Small intestine (tissue), 7 donors: ENCODE measurements around the gene MTG2. TPM values are rescaled to one million over a fixed set of nuclear protein-coding genes. Genes with fewer than 3 reads are reported as not detected.

Source experiments
- DNase-seq, 2 donors: peaks; one replicate each; pipeline versions ENCODE4 v3.0.0 to v3.0.0-alpha.2; 2013
- FAIRE-seq: peaks from 2 replicates; lab custom pipeline; 2012; peaks lifted over from hg19 to GRCh38; lab: Jason Lieb, UNC
- H3K27ac ChIP-seq, 3 donors: one replicate each; pipeline ENCODE4 v1.5.1; 2013; ENCODE audit warnings: low read length in 2 of 3, mild to moderate bottlenecking in 2 of 3, control low read depth in 1 of 3, inconsistent platforms in 1 of 3, low read depth in 1 of 3, moderate library complexity in 1 of 3
- H3K27me3 ChIP-seq, 3 donors: one replicate each; pipeline ENCODE4 v1.6.1; 2013; ENCODE audit warnings: low read length in 3 of 3, inconsistent platforms in 1 of 3; ENCODE audit not compliant: control insufficient read depth in 3 of 3, insufficient read depth in 3 of 3
- H3K36me3 ChIP-seq, 3 donors: one replicate each; pipeline ENCODE4 v1.6.1; 2013; ENCODE audit warnings: low read length in 3 of 3, inconsistent platforms in 1 of 3, low read depth in 1 of 3, mild to moderate bottlenecking in 1 of 3, moderate library complexity in 1 of 3; ENCODE audit not compliant: control insufficient read depth in 3 of 3, insufficient read depth in 2 of 3
- H3K4me1 ChIP-seq, 3 donors: one replicate each; pipeline ENCODE4 v1.6.1; 2013; ENCODE audit warnings: low read length in 2 of 3, inconsistent platforms in 1 of 3, low read depth in 1 of 3, mild to moderate bottlenecking in 1 of 3, moderate library complexity in 1 of 3; ENCODE audit not compliant: control insufficient read depth in 3 of 3, insufficient read depth in 2 of 3
- H3K4me3 ChIP-seq, 3 donors: one replicate each; pipeline ENCODE4 v1.5.1; 2013; ENCODE audit warnings: low read length in 3 of 3, control low read depth in 1 of 3, inconsistent platforms in 1 of 3, low read depth in 1 of 3, mild to moderate bottlenecking in 1 of 3, moderate library complexity in 1 of 3
- H3K9me3 ChIP-seq, 2 donors: one replicate each; pipeline ENCODE4 v1.6.1; 2013; ENCODE audit warnings: low read depth in 1 of 2, low read length in 1 of 2; ENCODE audit not compliant: control insufficient read depth in 2 of 2, insufficient read depth in 1 of 2
- WGBS, 3 donors: extraction: QIAGEN DNeasy Blood & Tissue Kit; methylation state at CpG; one replicate each; pipeline ENCODE4 v1.1.7; 2013; 5-methylcytosine and 5-hydroxymethylcytosine counted together
- polyA plus RNA-seq, 4 donors: library from polyadenylated mRNA; stranded (reverse) in 3 of 4; unstranded in 1 of 4; fragments of 200-250 nt in 3 of 4; fragments of 120-200 nt in 1 of 4; gene quantifications; one replicate each; pipeline versions ENCODE4 v1.2.1 to v1.2.3, GENCODE V29; 2013
- donor health status: healthy with polysubstance abuse.
- donor health status: control.
- donor health status: control.
- donor health status: Bipolar disorder and iron deficiency.
- donor health status: healthy.

Gene MTG2
- polyA plus RNA-seq, 4 donors = 24.9 to 39.4 (median 31.5) TPM

DNA sequence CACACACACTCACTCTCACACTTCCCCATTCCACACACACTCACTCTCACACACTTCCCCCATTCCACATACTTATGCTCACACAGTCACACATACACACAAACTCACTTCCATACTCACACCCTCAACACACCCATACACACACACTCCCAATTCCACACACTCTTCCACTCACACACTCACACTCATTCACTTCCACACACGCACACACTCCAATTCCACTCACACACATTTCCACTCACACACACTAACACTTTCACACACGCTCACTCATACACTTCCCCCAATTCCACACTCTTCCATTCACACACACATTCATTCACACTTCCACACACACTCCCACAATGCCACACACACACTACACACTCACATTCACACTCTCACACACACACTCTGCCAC, 47.4 kb downstream of the MTG2 start:
- peaks cover 0 to 4% of the 10 kb centered on the region in 2 donors for H3K9me3 ChIP-seq
- 94 to 96% (median 94%) methylated on average over 2 of the region's 2 CpGs for WGBS, 3 donors
- DNase-seq (no peak), FAIRE-seq (no peak)
- H3K27me3 ChIP-seq = peaks cover 0 to 2% (median 0%) of the 10 kb centered on the region in 3 donors
- no peak overlapping the region for H3K4me3 ChIP-seq
- no peak overlapping the region for H3K27ac ChIP-seq
- H3K4me1 ChIP-seq = no peaks in the 10 kb centered on the region
- H3K36me3 ChIP-seq = no peaks in the 10 kb centered on the region

DNA sequence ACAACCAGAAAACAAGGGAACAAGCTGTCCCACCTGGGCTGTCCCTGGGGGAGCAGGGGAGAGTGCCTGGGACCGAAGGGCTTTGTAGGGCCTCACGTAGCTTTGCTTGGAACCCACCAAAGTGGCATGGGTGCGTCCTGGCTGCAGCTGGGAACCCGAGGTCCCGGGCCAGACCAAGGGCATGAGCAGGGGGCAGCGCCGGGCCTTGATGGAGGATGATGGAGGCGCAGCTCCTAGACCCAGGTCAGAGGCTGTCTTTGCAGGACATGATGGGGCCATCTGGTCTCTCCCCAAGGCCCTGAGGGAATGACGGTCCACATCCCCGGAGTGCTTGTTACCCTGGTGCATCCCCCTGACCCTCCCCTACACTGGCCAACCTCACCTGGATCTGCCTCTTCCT, 47.9 kb downstream of the MTG2 start:
- Histone ChIP-seq H3K27me3 (peaks cover 0 to 2% (median 0%) of the 10 kb centered on the region in 3 donors), H3K36me3 (no peaks in the 10 kb centered on the region), H3K4me3 (no peak overlapping the region), H3K4me1 (no peaks in the 10 kb centered on the region), H3K27ac (no peak overlapping the region), H3K9me3 (peaks cover 0 to 4% of the 10 kb centered on the region in 2 donors)
- FAIRE-seq = no peak
- DNase-seq = no peak
- 91 to 92% (median 92%) methylated on average over 10 of the region's 10 CpGs for WGBS, 3 donors

GRCh38 chr20:62231292-62231691, 48.5 kb downstream of the MTG2 start:
- H3K4me3 ChIP-seq = no peak overlapping the region
- FAIRE-seq = no peak
- H3K9me3 ChIP-seq = peaks cover 0 to 4% of the 10 kb centered on the region in 2 donors
- H3K27me3 ChIP-seq = peaks cover 0 to 2% (median 0%) of the 10 kb centered on the region in 3 donors
- no peak for DNase-seq
- 83 to 94% (median 89%) methylated on average over 6 of the region's 6 CpGs for WGBS, 3 donors
- no peaks in the 10 kb centered on the region for H3K4me1 ChIP-seq
- no peak overlapping the region for H3K27ac ChIP-seq
- H3K36me3 ChIP-seq = no peaks in the 10 kb centered on the region

DNA sequence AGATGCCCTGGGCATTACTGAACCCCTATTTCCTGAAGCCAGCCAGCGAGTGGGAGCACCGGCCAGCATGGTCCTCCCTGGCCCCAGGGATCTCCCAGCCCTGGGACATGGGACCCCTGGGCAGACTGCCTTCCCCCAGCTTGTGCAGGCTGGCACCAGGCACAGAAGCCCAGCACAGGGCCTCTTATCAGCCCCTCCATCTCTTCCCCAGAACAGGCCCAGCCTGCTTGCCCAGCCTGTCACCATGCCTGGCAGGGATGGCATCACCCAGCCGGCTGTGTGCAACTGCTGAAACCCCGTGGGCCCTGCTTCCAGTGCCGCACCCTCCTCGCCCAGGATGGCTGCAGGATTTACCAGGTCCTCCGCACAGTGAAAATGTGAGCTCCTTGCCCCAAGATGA, 49.4 kb downstream of the MTG2 start:
- Histone ChIP-seq H3K9me3 (peaks cover 0 to 4% of the 10 kb centered on the region in 2 donors), H3K36me3 (no peaks in the 10 kb centered on the region), H3K4me3 (no peak overlapping the region), H3K27ac (no peak overlapping the region), H3K27me3 (peaks cover 0 to 2% (median 0%) of the 10 kb centered on the region in 3 donors), H3K4me1 (no peaks in the 10 kb centered on the region)
- no peak for DNase-seq
- WGBS, 3 donors = 65 to 83% (median 70%) methylated on average over 7 of the region's 7 CpGs
- FAIRE-seq = no peak

GRCh38 chr20:62232770-62233645, 50.2 kb downstream of the MTG2 start:
- DNase-seq = no peak
- 62 to 70% (median 69%) methylated on average over 17 to 18 of the region's 18 CpGs for whole genome bisulfite sequencing, 3 donors
- Histone ChIP-seq H3K36me3 (no peaks in the 10 kb centered on the region), H3K27me3 (peaks cover 0 to 2% (median 0%) of the 10 kb centered on the region in 3 donors), H3K27ac (no peak overlapping the region), H3K4me3 (no peak overlapping the region), H3K4me1 (peaks cover 0 to 5% (median 4%) of the 10 kb centered on the region in 3 donors), H3K9me3 (peaks cover 0 to 4% of the 10 kb centered on the region in 2 donors)
- no peak for FAIRE-seq

- FAIRE-seq = no peak
- H3K9me3 ChIP-seq = peaks cover 0 to 4% of the 10 kb centered on the region in 2 donors
- no peak for DNase-seq
- H3K36me3 ChIP-seq = no peaks in the 10 kb centered on the region
- peaks cover 0 to 2% (median 0%) of the 10 kb centered on the region in 3 donors for H3K27me3 ChIP-seq
- WGBS, 3 donors = 83 to 89% (median 88%) methylated on average over 4 of the region's 4 CpGs
- peaks cover 0 to 5% (median 4%) of the 10 kb centered on the region in 3 donors for H3K4me1 ChIP-seq
- no peak overlapping the region for H3K27ac ChIP-seq
- H3K4me3 ChIP-seq = no peak overlapping the region
These were observed 50.9 kb downstream of the MTG2 start for GRCh38 chr20:62233684-62234083.

GRCh38 chr20:62234339-62234738, 51.5 kb downstream of the MTG2 start:
- peaks cover 1 to 5% (median 5%) of the 10 kb centered on the region in 3 donors for H3K4me1 ChIP-seq
- no peak overlapping the region for H3K27ac ChIP-seq
- DNase-seq = peak in 1 of 2 donors; percentile 17
- no peaks in the 10 kb centered on the region for H3K36me3 ChIP-seq
- H3K27me3 ChIP-seq = peaks cover 0 to 2% (median 0%) of the 10 kb centered on the region in 3 donors
- H3K9me3 ChIP-seq = peaks cover 0 to 4% of the 10 kb centered on the region in 2 donors
- no peak overlapping the region for H3K4me3 ChIP-seq
- WGBS, 3 donors = 36 to 56% (median 36%) methylated on average over 5 of the region's 5 CpGs
- FAIRE-seq = no peak

GRCh38 chr20:62235001-62235776, 52.4 kb downstream of the MTG2 start:
- peaks cover 0 to 2% (median 0%) of the 10 kb centered on the region in 3 donors for H3K27me3 ChIP-seq

More at GRCh38 chr20:62235001-62235776, 52.4 kb downstream of the MTG2 start:
- WGBS, 3 donors = 77 to 80% (median 77%) methylated on average over 15 to 16 of the region's 16 CpGs
- H3K9me3 ChIP-seq = peaks cover 0 to 4% of the 10 kb centered on the region in 2 donors
- H3K36me3 ChIP-seq = peaks cover 0 to 3% (median 0%) of the 10 kb centered on the region in 3 donors
- DNase-seq (no peak), FAIRE-seq (no peak)
- no peak overlapping the region for H3K27ac ChIP-seq
- H3K4me1 ChIP-seq = peaks cover 4 to 8% (median 5%) of the 10 kb centered on the region in 3 donors
- H3K4me3 ChIP-seq = no peak overlapping the region
